ENCODE data around the gene LDLRAP1. TPM values are rescaled to one million over a fixed set of nuclear protein-coding genes. Genes with fewer than 3 reads are reported as not detected.

LDLRAP1 gene
- total and polyA plus RNA-seq, 2 donors (not counting 3 experiments of a cell fraction or from before 2014, with no cell fraction given), result 23.1 to 24.7 TPM

DNA sequence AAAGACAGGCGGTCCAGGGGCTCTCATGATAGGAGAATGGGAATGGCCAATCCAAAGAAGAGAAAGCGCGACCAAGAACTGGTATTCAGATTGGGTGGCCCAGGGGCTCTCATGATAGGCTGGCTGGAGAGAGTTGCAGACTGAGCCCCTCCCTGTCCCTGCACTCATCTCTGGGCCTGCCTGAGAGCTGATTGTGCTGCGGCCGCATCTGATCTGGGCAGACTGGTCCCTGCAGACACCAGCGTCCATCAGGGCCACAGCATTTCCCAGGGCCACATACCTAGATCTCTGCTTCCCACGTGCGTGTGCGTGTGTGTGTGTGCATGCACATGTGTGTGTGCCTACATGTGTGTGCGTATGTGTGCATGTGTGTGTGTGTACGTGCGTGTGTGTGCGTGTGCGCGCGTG, 42.8 kb downstream of the LDLRAP1 start:
- no peak for FAIRE-seq
- no TSS peak for BruUV-seq (replicated peaks)

More for the DNA sequence above, 42.8 kb downstream of the LDLRAP1 start:
- ChIA-PET CTCF (no interaction called here), POLR2A (no interaction called here)
- TF ChIP-seq CTCF (IDR thresholded peaks at IDR 0.05; ENCODE audit: extremely low read depth in 1 of 2, insufficient read depth in 1 of 2, low read depth in 1 of 2, low read length in 2 of 2) (no peak), MYC (IDR thresholded peaks at IDR 0.05; ENCODE audit: low read depth, low read length) (no peak), JUN (IDR thresholded peaks at IDR 0.05; ENCODE audit: borderline replicate concordance, insufficient read depth, insufficient read length, low read depth) (no peak), MAX (IDR thresholded peaks at IDR 0.05; ENCODE audit: insufficient read depth, insufficient read length) (no peak), FOS (IDR thresholded peaks at IDR 0.05; ENCODE audit: borderline replicate concordance, insufficient read depth, low read length) (no peak), GATA2 (IDR thresholded peaks at IDR 0.05; ENCODE audit: insufficient read depth, insufficient read length, low read depth, low read length) (no peak), EZH2 (IDR thresholded peaks at IDR 0.05; ENCODE audit: borderline replicate concordance, low read depth, low read length, severe bottlenecking) (no peak), POLR2AphosphoS5 (IDR thresholded peaks at IDR 0.05; ENCODE audit: insufficient read depth, low read depth, low read length) (no peak), POLR2A (IDR thresholded peaks at IDR 0.05; ENCODE audit: low read depth, low read length) (no peak)
- Histone ChIP-seq H3K9me3 (replicated peaks; ENCODE audit: control insufficient read depth, insufficient read depth, low read length) (no peaks in the 10 kb centered on the region), H2AFZ (ENCODE audit: low read depth, low read length) (no peak overlapping the region), H3K4me3 (replicated peaks in 1 of 3; ENCODE audit: insufficient read depth in 1 of 3, low read depth in 1 of 3, low read length in 3 of 3) (no peak overlapping the region), H3K4me1 (ENCODE audit: control insufficient read depth, extremely low read depth, insufficient read depth, low read length) (no peaks in the 10 kb centered on the region), H3K9me1 (replicated peaks; ENCODE audit: control insufficient read depth, extremely low read depth, insufficient read depth, low read length) (no peaks in the 10 kb centered on the region), H3K9ac (replicated peaks; ENCODE audit: extremely low read depth, insufficient read depth, low read length) (no peak overlapping the region), H3K79me2 (ENCODE audit: control insufficient read depth, insufficient read depth, low read length) (no peaks in the 10 kb centered on the region), H3K27ac (ENCODE audit: insufficient read depth, low read depth, low read length) (no peak overlapping the region), H3K4me2 (ENCODE audit: insufficient read depth, low read length) (no peak overlapping the region), H3K27me3 (ENCODE audit: control insufficient read depth in 2 of 2, insufficient read depth in 2 of 2, low read length in 2 of 2) (no peaks in the 10 kb centered on the region), H4K20me1 (replicated peaks; ENCODE audit: control insufficient read depth, extremely low read depth, insufficient read depth, low read length) (no peaks in the 10 kb centered on the region), H3K36me3 (ENCODE audit: control insufficient read depth in 2 of 2, extremely low read depth in 1 of 2, insufficient read depth in 2 of 2, low read length in 2 of 2) (no peaks in the 10 kb centered on the region)
- intact Hi-C loops (cut with micrococcal nuclease) (no loop called here), dilution Hi-C loops (cut with MboI; ENCODE audit: extremely low pct_ligation_motif_present, low sequenced_read_pairs) (no loop called here)
- no peak for DNase-seq (ENCODE audit: low read depth, low spot score)

All from endothelial cell of umbilical vein (primary cell).